GM11168 (cell line): ENCODE results near the gene EYA4.
"Not testable (repeated sequence)": the region's sequence is repeated elsewhere in the genome, so short reads cannot be mapped to it uniquely, and the experiment has no call there.

Experiments
- in situ Hi-C: fragments of 300-500 bp; cut with MboI; formaldehyde crosslinking; loops from one replicate; pipeline ENCODE4 v1.12.0; 2022; ENCODE audit warnings: low sequenced_read_pairs; ENCODE audit not compliant: unreplicated experiment

The EYA4 gene

DNA sequence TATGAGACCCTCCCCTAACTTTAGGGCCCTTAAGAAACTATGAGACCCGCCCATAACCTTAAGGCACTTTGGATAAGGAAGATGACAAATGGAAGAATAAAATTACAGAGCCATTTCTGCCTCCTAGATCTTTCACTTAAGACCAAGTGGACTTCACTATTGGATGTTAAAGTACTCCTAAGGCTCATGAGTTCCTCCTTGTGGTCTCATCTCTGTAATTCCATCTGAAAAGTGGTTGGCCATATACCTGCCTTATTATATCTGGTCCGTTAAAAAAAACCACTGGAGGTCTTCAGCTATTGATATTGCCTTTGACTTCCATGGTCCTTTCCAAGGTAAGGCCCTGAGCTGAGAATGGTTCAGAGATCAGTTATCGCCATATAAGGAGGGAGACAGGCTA, 310.3 kb downstream of the EYA4 start:
- in situ Hi-C loops, result no loop called here

- in situ Hi-C loops, result no loop called here
These were observed 310.7 kb downstream of the EYA4 start for GRCh38 chr6:133551847-133552341.

DNA sequence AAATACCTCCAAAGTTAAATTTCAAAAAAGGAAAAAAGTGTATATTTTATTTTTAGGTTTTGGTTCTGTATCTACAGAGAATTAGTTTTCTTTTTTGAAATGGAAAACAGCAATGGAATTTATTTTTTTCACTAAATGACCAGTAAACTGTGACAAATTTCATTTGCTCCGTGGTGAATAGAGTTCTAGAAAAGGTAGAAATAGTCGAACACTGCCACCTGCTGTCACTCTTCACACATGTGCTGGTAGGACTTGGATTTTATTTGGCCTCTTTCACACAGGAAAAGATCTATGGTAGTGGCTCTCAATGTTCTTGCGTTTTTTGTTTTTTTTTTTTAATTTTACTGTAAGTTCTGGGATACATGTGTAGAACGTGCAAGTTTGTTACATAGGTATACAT, 312.5 kb downstream of the EYA4 start:
- in situ Hi-C loops, result no loop called here

DNA sequence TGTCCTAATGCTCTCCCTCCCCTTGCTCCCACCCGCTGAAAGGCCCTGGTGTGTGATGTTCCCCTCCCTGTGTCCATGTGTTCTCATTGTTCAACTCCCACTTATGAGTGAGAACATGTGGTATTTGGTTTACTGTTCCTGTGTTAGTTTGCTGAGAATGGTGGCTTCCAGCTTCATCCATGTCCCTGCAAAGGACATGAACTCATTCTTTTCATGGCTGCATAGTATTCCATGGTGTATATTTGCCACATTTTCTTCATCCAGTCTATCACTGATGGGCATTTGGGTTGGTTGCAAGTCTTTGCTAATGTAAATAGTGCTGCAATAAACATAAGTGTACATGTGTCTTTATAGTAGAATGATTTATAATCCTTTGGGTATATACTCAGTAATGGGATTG, 313.0 kb downstream of the EYA4 start:
- in situ Hi-C loops, result not testable (repeated sequence)

DNA sequence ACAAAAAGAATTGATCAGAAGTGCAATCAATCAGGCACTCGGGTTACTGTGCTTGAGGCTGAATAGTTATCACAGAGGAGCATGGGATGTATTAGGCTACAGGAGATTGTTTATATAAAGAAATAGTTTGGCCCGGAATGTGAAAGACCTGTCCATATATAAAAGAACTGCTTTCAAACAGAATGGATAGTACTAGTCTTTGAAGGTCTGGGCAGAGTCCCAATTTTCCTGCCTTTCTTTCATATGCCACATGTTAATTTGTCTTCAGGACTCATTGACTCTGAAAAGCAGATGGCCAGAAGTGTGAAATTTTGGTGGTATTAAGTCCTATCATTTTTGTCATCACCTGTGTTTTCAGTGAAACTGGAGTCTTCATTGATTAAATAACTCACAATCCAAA, 314.5 kb downstream of the EYA4 start:
- in situ Hi-C loops, result no loop called here

GRCh38 chr6:133559926-133560325, 318.8 kb downstream of the EYA4 start:
- in situ Hi-C loops, result no loop called here

DNA sequence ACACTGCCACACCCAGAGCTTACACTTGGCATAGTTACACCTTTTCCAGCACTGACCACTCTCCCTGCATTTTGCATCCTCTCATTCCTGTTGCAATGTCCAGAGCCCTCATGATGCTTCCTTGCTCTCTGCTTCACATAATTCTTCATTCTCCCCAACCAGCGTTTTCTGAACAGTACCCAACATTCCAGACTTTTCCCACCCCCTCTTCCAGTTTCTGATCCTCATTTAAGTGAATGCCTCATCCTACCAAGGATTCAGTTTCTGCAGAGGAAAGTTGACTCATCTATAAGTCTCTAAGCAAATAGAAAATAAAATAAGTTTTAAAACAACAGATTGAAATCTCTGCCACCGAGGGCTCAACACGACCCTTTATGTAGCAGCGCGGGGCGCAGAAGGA, 326.5 kb downstream of the EYA4 start:
- in situ Hi-C loops, result no loop called here

DNA sequence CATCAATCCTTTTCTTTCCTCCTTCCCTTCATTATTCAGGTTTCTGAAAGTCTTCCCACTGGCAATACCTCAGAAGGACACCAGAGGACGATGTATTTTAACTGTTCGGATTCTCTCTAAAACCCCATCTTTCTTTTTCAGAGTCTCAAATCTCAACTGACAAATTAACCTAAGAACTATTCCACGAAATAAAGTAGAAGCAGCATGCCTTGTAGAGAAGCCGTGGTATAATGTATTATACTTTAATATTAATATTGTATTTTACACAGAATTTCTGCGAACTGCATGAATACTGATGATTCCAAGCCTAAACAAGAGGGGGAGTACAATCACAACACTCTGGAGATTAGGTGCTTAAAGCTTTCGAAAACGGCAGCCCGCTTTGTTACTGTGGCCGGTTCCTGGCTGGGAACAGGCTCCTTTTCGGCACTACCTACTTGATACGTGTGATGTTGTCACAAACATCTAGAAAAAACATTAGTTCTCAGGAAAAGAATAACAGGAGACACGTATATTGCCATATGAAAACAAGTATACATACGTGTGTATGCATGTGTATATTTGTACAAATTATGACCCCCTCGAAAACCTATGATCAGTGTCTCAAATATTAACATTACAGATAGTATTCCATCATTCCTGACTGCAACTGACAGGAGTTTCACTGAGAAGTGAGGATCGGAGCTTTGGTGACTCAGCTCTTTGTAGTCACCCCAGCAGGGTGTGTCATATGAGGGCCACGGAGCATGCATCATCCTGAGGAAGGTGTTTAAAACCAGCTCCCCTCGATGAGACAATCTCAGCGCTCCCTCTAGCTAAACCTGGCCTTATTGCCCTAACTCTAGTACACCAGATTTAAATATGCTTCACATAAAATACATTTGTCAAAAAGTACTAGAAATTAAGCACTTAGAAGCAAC, 328.1 kb downstream of the EYA4 start:
- in situ Hi-C loops, result no loop called here

DNA sequence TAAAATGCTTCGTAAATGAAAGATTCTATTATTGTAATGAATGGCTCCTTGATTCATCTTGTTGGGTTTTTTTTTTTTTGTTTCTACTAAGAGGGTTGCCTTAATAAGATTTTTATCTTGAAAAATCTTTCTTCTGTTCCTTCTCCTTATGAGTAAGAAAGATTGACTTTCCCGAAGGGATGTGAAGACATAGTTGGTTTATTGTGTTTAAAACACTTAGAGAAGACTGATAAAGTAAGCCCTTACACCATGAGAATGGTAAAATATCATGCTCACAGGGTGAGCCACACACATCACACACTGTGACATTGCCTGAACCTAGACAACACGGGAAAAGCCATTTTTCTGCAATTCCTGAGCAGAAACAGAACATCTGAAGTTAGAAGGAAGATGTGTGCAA, 330.5 kb downstream of the EYA4 start:
- in situ Hi-C loops, result no loop called here

DNA sequence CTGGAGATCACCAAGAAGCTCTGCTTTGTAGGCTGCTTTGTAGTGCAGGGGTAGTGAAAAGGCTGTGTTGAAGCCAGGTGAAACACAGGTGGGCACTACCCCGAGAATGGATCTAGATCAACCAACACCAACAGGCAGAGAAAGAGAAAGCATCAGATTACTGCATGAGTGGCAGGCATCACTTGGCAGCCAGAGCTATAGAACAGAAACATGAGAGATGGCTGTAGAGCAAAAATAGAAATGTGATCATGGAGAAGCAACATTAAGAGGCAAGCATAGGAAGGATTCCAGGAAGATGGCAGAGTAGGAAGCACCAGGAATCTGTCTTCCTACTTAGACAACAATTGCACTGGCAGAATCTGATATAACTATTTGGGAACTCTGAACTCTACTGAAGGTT, 336.7 kb downstream of the EYA4 start:
- in situ Hi-C loops, result no loop called here
